Measurements from ENCODE around the gene LGALS9. TPM values are rescaled to one million over a fixed set of nuclear protein-coding genes. Genes with fewer than 3 reads are reported as not detected.
"Not testable (repeated sequence)": the region's sequence is repeated elsewhere in the genome, so short reads cannot be mapped to it uniquely, and the experiment has no call there.

The LGALS9 gene
- polyA plus RNA-seq, 1 of the 3 experiments (the other 2 are of a cell fraction): 0.21 TPM

GRCh38 chr17:27650836-27651235 is 19.8 kb downstream of the LGALS9 start:
- TF ChIP-seq RFX5 (IDR thresholded peaks at IDR 0.05; ENCODE audit: low read length): no peak
- no peak for TF ChIP-seq GABPA (IDR thresholded peaks at IDR 0.05; ENCODE audit: low read depth)
- TF ChIP-seq MAX (IDR thresholded peaks at IDR 0.05; ENCODE audit: low read depth): no peak
- no peak for TF ChIP-seq MEF2A (IDR thresholded peaks at IDR 0.05; ENCODE audit: borderline replicate concordance, low read depth)
- TF ChIP-seq FOXM1 (IDR thresholded peaks at IDR 0.05; ENCODE audit: low read depth): no peak
- no peak for TF ChIP-seq ZBTB33 (IDR thresholded peaks at IDR 0.05; ENCODE audit: borderline replicate concordance, low read depth)
- TF ChIP-seq RCOR1 (IDR thresholded peaks at IDR 0.05; ENCODE audit: low read length): no peak
- no peak for TF ChIP-seq RXRA (IDR thresholded peaks at IDR 0.05; ENCODE audit: borderline replicate concordance, low read depth)
- H3F3A ChIP-seq (replicated peaks; ENCODE audit: insufficient read depth): no peaks in the 10 kb centered on the region
- no peak overlapping the region for H3K9ac ChIP-seq
- no peak overlapping the region for H3K4me3 ChIP-seq (ENCODE audit: low read depth in 2 of 2, low read length in 1 of 2)
- H3K27me3 ChIP-seq (ENCODE audit: insufficient read depth): no peaks in the 10 kb centered on the region
- H3K27ac ChIP-seq (ENCODE audit: low read depth in 2 of 2, low read length in 1 of 2): no peak overlapping the region
- H3K4me1 ChIP-seq (ENCODE audit: control insufficient read depth in 1 of 2, insufficient read depth in 2 of 2, low read depth in 1 of 2, low read length in 1 of 2): no peaks in the 10 kb centered on the region; a peak in 1 of 4 replicates
- ChIA-PET POLR2A (interaction anchor here (1.2 kb wide), 1 partner anchor 195 kb away, joined by 3 read pairs; no protein-coding TSS in a partner anchor), CTCF (interaction anchor here (0.6 to 17.8 kb wide), 42 partner anchors 10 to 414 kb away, joined by 3 to 365 read pairs (median 4); partner anchors contain the start of genes KSR1 and LYRM9)
- H3K79me2 ChIP-seq (ENCODE audit: insufficient read depth): no peaks in the 10 kb centered on the region
- H3K36me3 ChIP-seq (replicated peaks in 1 of 2; ENCODE audit: control insufficient read depth in 1 of 2, insufficient read depth in 2 of 2, low read length in 1 of 2): no peaks in the 10 kb centered on the region
- no peak for DNase-seq
- H3K9me2 ChIP-seq: no peaks in the 10 kb centered on the region
- H3K4me2 ChIP-seq: no peak overlapping the region
- H4K20me1 ChIP-seq (ENCODE audit: insufficient read depth): no peaks in the 10 kb centered on the region
- no peaks in the 10 kb centered on the region for H3K9me3 ChIP-seq
- 33% methylated on average over 5 of the region's 11 CpGs for WGBS (ENCODE audit: low lambda C conversion rate)
- no peak overlapping the region for H2AFZ ChIP-seq (ENCODE audit: low read depth)

- peak; percentile 26 for DNase-seq
- ChIA-PET CTCF (interaction anchor here (0.6 to 17.8 kb wide), 47 partner anchors 9 to 415 kb away, joined by 3 to 365 read pairs (median 3); partner anchors contain the start of genes KSR1 and LYRM9), POLR2A (interaction anchor here (1.2 kb wide), 1 partner anchor 196 kb away, joined by 3 read pairs; no protein-coding TSS in a partner anchor)
- Histone ChIP-seq H3K9me2 (no peaks in the 10 kb centered on the region), H3F3A (replicated peaks; ENCODE audit: insufficient read depth) (no peaks in the 10 kb centered on the region), H4K20me1 (ENCODE audit: insufficient read depth) (no peaks in the 10 kb centered on the region), H3K4me1 (ENCODE audit: control insufficient read depth in 1 of 2, insufficient read depth in 2 of 2, low read depth in 1 of 2, low read length in 1 of 2) (no peaks in the 10 kb centered on the region; a peak in 1 of 4 replicates), H3K9me3 (no peaks in the 10 kb centered on the region), H3K4me3 (ENCODE audit: low read depth in 2 of 2, low read length in 1 of 2) (no peak overlapping the region; a peak in 1 of 4 replicates), H2AFZ (ENCODE audit: low read depth) (0 out of 2 replicates have a peak overlapping the region, but pooled peaks have one; percentile 41), H3K79me2 (ENCODE audit: insufficient read depth) (no peaks in the 10 kb centered on the region), H3K27ac (ENCODE audit: low read depth in 2 of 2, low read length in 1 of 2) (no peak overlapping the region), H3K27me3 (ENCODE audit: insufficient read depth) (no peaks in the 10 kb centered on the region), H3K4me2 (no peak overlapping the region), H3K36me3 (replicated peaks in 1 of 2; ENCODE audit: control insufficient read depth in 1 of 2, insufficient read depth in 2 of 2, low read length in 1 of 2) (no peaks in the 10 kb centered on the region), H3K9ac (no peak overlapping the region)
- 54% methylated on average over 13 of the region's 16 CpGs for WGBS (ENCODE audit: low lambda C conversion rate)
- TF ChIP-seq MAX (IDR thresholded peaks at IDR 0.05; ENCODE audit: low read depth): no peak
- peak; percentile 35; the same call in 1 of the 2 replicates for TF ChIP-seq SMC3 (IDR thresholded peaks at IDR 0.05; ENCODE audit: low read depth, low read length)
- TF ChIP-seq CTCF (IDR thresholded peaks at IDR 0.05): peak; percentile 79
- peak; percentile 65 for TF ChIP-seq RAD21 (IDR thresholded peaks at IDR 0.05; ENCODE audit: low read length)
- TF ChIP-seq NRF1 (IDR thresholded peaks at IDR 0.05; ENCODE audit: low read depth, low read length): no peak
- no peak for TF ChIP-seq TCF12 (IDR thresholded peaks at IDR 0.05)
- TF ChIP-seq EZH2phosphoT487 (IDR thresholded peaks at IDR 0.05; ENCODE audit: borderline replicate concordance, low read depth): no peak
- no peak for TF ChIP-seq RXRA (IDR thresholded peaks at IDR 0.05; ENCODE audit: borderline replicate concordance, low read depth)
- TF ChIP-seq SIN3A (IDR thresholded peaks at IDR 0.05; ENCODE audit: borderline replicate concordance, low read depth, low read length): no peak
- TF ChIP-seq TEAD4 (IDR thresholded peaks at IDR 0.05; ENCODE audit: borderline replicate concordance, insufficient read depth): no peak
Measured at GRCh38 chr17:27651411-27652345, 20.7 kb downstream of the LGALS9 start.

- H3K4me1 ChIP-seq (ENCODE audit: control insufficient read depth in 1 of 2, insufficient read depth in 2 of 2, low read depth in 1 of 2, low read length in 1 of 2); H4K20me1 ChIP-seq (ENCODE audit: insufficient read depth); H3K4me3 ChIP-seq (ENCODE audit: low read depth in 2 of 2, low read length in 1 of 2); H3K27ac ChIP-seq (ENCODE audit: low read depth in 2 of 2, low read length in 1 of 2); H3K9me2 ChIP-seq; H3K4me2 ChIP-seq; POLR2A ChIA-PET; H3K9ac ChIP-seq; H3K79me2 ChIP-seq (ENCODE audit: insufficient read depth); H3K27me3 ChIP-seq (ENCODE audit: insufficient read depth); H3F3A ChIP-seq (replicated peaks; ENCODE audit: insufficient read depth); DNase-seq; H2AFZ ChIP-seq (ENCODE audit: low read depth); H3K9me3 ChIP-seq; H3K36me3 ChIP-seq (replicated peaks in 1 of 2; ENCODE audit: control insufficient read depth in 1 of 2, insufficient read depth in 2 of 2, low read length in 1 of 2): not testable (repeated sequence)
- CTCF ChIA-PET: interaction anchor here (1.4 to 17.8 kb wide), 14 partner anchors 12 to 420 kb away, joined by 3 to 365 read pairs (median 12); partner anchors contain the start of genes KSR1 and LYRM9
- 63% methylated on average over 5 of the region's 9 CpGs for WGBS (ENCODE audit: low lambda C conversion rate)
Measured at GRCh38 chr17:27653449-27653971, 22.5 kb downstream of the LGALS9 start.
